Epithelial cell of esophagus (primary cell): Measurements from ENCODE around the gene SPOCK3.
"Not testable (repeated sequence)": the region's sequence is repeated elsewhere in the genome, so short reads cannot be mapped to it uniquely, and the experiment has no call there.

Experiments used
- DNase-seq: peaks from one replicate; pipeline ENCODE4 v3.0.0; 2010; ENCODE audit warnings: low read depth
- H3K4me3 ChIP-seq: 2 replicates; pipeline ENCODE4 v1.5.1; 2011; ENCODE audit warnings: mild to moderate bottlenecking, low read length, control low read depth
- CTCF ChIP-seq: IDR thresholded peaks from 2 replicates; pipeline ENCODE4 v1.5.1; 2011; ENCODE audit warnings: low read depth, mild to moderate bottlenecking, low read length, control low read depth, inconsistent platforms; ENCODE audit not compliant: insufficient read depth; ENCODE audit errors: missing control alignments

Gene SPOCK3

GRCh38 chr4:166802346-166802745, 431.9 kb downstream of the SPOCK3 start:
- no peak overlapping the region for H3K4me3 ChIP-seq
- DNase-seq = no peak
- no peak for TF ChIP-seq CTCF

GRCh38 chr4:166798126-166798525, 436.2 kb downstream of the SPOCK3 start:
- DNase-seq = no peak
- TF ChIP-seq CTCF = no peak
- no peak overlapping the region for H3K4me3 ChIP-seq

- no peak for TF ChIP-seq CTCF
- H3K4me3 ChIP-seq = no peak overlapping the region
- no peak for DNase-seq
These were observed 456.5 kb downstream of the SPOCK3 start for GRCh38 chr4:166777760-166778159.

- TF ChIP-seq CTCF = no peak
- DNase-seq = no peak
- H3K4me3 ChIP-seq = no peak overlapping the region
These were observed 471.3 kb downstream of the SPOCK3 start for GRCh38 chr4:166763018-166763417.

GRCh38 chr4:166741742-166742141, 492.6 kb downstream of the SPOCK3 start:
- no peak for DNase-seq
- H3K4me3 ChIP-seq = no peak overlapping the region
- TF ChIP-seq CTCF = no peak

GRCh38 chr4:166739215-166739614, 495.1 kb downstream of the SPOCK3 start:
- not testable (repeated sequence) for H3K4me3 ChIP-seq, DNase-seq

GRCh38 chr4:166737430-166737829, 496.9 kb downstream of the SPOCK3 start:
- H3K4me3 ChIP-seq = no peak overlapping the region
- no peak for DNase-seq
- TF ChIP-seq CTCF = no peak

- no peak overlapping the region for H3K4me3 ChIP-seq
- no peak for DNase-seq
- TF ChIP-seq CTCF = no peak
These were observed 498.7 kb downstream of the SPOCK3 start for GRCh38 chr4:166735553-166735952.
